Naive thymus-derived CD4-positive, alpha-beta T cell (primary cell): ENCODE data around the gene PDE5A. TPM values are rescaled to one million over a fixed set of nuclear protein-coding genes. Genes with fewer than 3 reads are reported as not detected.
A peak's percentile ranks its signal among the peaks of the same experiment; 100 is the strongest.

ENCODE experiments used
- ATAC-seq: fragments of 150-1000 bp; cut with Tn5 transposase; 2 replicates; pipeline ENCODE4 v1.10.0; 2021; ENCODE audit warnings: mild to moderate bottlenecking, moderate library complexity
- CTCF ChIA-PET: fragments of 350-600 bp; sonication (Branson Sonifier 250); formaldehyde crosslinking; loops from one replicate; lab custom pipeline; 2021; ENCODE audit warnings: antibody characterized with exemption; lab: Charles Lee
- POLR2A ChIA-PET: fragments of 350-600 bp; sonication (Branson Sonifier 250); formaldehyde crosslinking; loops from one replicate; lab custom pipeline; 2021; ENCODE audit warnings: antibody characterized with exemption, inconsistent platforms; lab: Charles Lee
- DNase-seq, 9 donors: peaks; one replicate each; pipeline versions ENCODE4 v3.0.0 to v3.0.0-alpha.2; 2020 to 2022; ENCODE audit warnings: mixed read lengths in 1 of 9
- H3K27ac ChIP-seq: one replicate; pipeline ENCODE4 v1.7.0; 2013; ENCODE audit warnings: mild to moderate bottlenecking, low read depth, low read length, moderate library complexity
- H3K27me3 ChIP-seq, 2 donors: one replicate each; pipeline ENCODE4 v1.7.0; 2013; ENCODE audit warnings: low read length in 2 of 2, mild to moderate bottlenecking in 2 of 2, moderate library complexity in 2 of 2; ENCODE audit not compliant: control insufficient read depth in 2 of 2, insufficient read depth in 2 of 2
- H3K36me3 ChIP-seq, 3 experiments: 1 replicate in 2 of 3; 2 replicates in 1 of 3; pipeline ENCODE4 v1.7.0; 2013; ENCODE audit warnings: low read length in 3 of 3, mild to moderate bottlenecking in 3 of 3, moderate library complexity in 1 of 3; ENCODE audit not compliant: insufficient read depth in 3 of 3, control insufficient read depth in 2 of 3
- H3K4me1 ChIP-seq, 2 donors: one replicate each; pipeline ENCODE4 v1.7.0; 2013; ENCODE audit warnings: low read length in 2 of 2, mild to moderate bottlenecking in 2 of 2, moderate library complexity in 1 of 2; ENCODE audit not compliant: control insufficient read depth in 2 of 2, insufficient read depth in 2 of 2
- H3K4me3 ChIP-seq: 2 replicates; pipeline ENCODE4 v1.7.0; 2013; ENCODE audit warnings: mild to moderate bottlenecking, low read length
- H3K9me3 ChIP-seq, 3 experiments: 1 replicate in 2 of 3; 2 replicates in 1 of 3; pipeline ENCODE4 v1.7.0; 2013; ENCODE audit warnings: low read length in 3 of 3; ENCODE audit not compliant: control insufficient read depth in 2 of 3
- H3K27ac Mint-ChIP-seq, 9 donors: one replicate each; pipeline ENCODE4 v1.8.0; 2020 to 2022; ENCODE audit warnings: mixed read lengths in 9 of 9, mild to moderate bottlenecking in 8 of 9, moderate library complexity in 5 of 9, inconsistent platforms in 2 of 9
- H3K27me3 Mint-ChIP-seq, 5 donors: one replicate each; pipeline ENCODE4 v1.8.0; 2021 to 2022; ENCODE audit warnings: mixed read lengths in 5 of 5, mild to moderate bottlenecking in 1 of 5
- H3K36me3 Mint-ChIP-seq, 5 donors: one replicate each; pipeline ENCODE4 v1.8.0; 2020 to 2022; ENCODE audit warnings: mixed read lengths in 5 of 5, mild to moderate bottlenecking in 3 of 5, inconsistent platforms in 1 of 5
- H3K4me1 Mint-ChIP-seq, 7 donors: one replicate each; pipeline ENCODE4 v1.8.0; 2020 to 2022; ENCODE audit warnings: mixed read lengths in 7 of 7, mild to moderate bottlenecking in 3 of 7, inconsistent platforms in 1 of 7
- H3K4me3 Mint-ChIP-seq, 10 donors: one replicate each; pipeline ENCODE4 v1.8.0; 2020 to 2022; ENCODE audit warnings: mild to moderate bottlenecking in 10 of 10, mixed read lengths in 10 of 10, moderate library complexity in 6 of 10, inconsistent platforms in 2 of 10
- H3K9me3 Mint-ChIP-seq, 11 donors: one replicate each; pipeline ENCODE4 v1.8.0; 2020 to 2022; ENCODE audit warnings: mixed read lengths in 11 of 11, mild to moderate bottlenecking in 4 of 11, inconsistent platforms in 1 of 11, moderate library complexity in 1 of 11
- intact Hi-C, 2 donors: fragments of 100-400 bp; cut with micrococcal nuclease; formaldehyde crosslinking; loops; one replicate each; pipeline ENCODE4 v1.15.1; 2023
- polyA plus RNA-seq, 2 donors: library from polyadenylated mRNA; unstranded; fragments of 300-500 nt; fragmentation: Illumina TruSeq; gene quantifications; one replicate each; pipeline ENCODE4 v1.2.3, GENCODE V29; 2021
- total RNA-seq, 6 experiments: library from RNA in 5 of 6; stranded (reverse) in 5 of 6; gene quantifications; 1 replicate in 5 of 6; 2 replicates in 1 of 6; pipeline ENCODE4 v1.2.3 and lab custom pipeline; 2021 to 2026

The PDE5A gene
- 1 to 10 TPM in 1 of 5 experiments, under 1 TPM in 4; 0.21 to 1.5 (median 0.65) TPM for total RNA-seq
- polyA plus RNA-seq, result 1 to 10 TPM in 1 of 2 donors, under 1 TPM in 1; 0.56 to 2.6 TPM
- total RNA-seq (lab: John Stamatoyannopoulos, UW), result 0.81 reads per million

DNA sequence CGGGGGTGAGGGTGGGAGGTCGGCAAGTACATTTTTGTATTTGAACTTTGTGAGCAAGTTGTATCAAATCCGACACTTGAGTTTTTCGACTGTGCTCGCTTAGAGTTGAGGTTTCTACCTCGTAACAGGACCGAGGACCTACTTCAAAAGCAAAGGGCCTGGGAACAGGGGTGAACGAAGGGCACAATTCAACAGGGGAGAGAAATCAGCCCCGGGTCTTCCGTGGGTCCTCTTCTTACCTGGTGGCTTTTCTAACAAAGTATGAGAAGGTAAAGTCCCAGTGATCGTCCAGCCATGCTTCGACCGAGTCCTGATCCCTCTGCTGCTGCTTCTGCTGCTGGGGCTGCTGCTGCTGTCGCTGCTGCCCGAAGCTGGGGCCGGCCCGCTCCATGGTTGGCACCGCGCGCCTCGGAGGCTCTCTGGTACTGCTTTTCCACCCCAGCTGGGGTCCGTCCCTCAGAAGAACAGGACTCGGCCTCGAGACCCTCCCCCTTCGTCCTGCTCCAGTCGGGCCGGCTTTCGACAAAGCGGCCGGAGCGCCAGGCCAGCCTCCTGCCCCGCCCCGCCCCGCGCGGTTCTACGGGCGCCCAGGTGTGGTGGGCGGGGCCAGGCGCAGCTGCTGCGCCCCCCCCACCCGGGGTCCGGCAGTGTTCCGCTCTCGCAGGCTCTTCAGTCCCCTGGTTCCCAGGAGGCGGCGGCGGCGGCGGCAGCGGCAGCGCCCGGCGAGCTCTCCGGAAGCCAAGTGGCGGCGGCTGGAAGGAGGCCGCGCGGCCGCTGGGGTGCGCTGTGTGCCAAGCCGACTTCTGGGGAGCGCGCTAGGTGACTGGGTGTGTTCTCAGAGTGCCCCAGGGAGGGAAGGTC is at the start of gene PDE5A:
Gene PDE5A (minus strand): TSS at position 524 of the 861 bp plus-strand sequence. CDS start 133 bp downstream, at position 391.
- H3K27ac ChIP-seq, result peak within 1 kb of the TSS; percentile 45
- Mint-ChIP-seq H3K27me3 (peaks cover 5 to 73% (median 11%) of the 10 kb centered on the region in 5 donors), H3K4me3 (peak within 1 kb of the TSS; percentile 91 to 97 (median 94)), H3K27ac (peak within 1 kb of the TSS; percentile 4 to 94 (median 71)), H3K4me1 (peaks cover 7 to 27% (median 23%) of the 10 kb centered on the region in 7 donors), H3K36me3 (no peaks in the 10 kb centered on the region), H3K9me3 (peaks cover 0 to 2% (median 0%) of the 10 kb centered on the region in 11 donors)
- peaks cover 6 to 7% of the 10 kb centered on the region in 2 donors for H3K4me1 ChIP-seq
- intact Hi-C loops, result loop anchor here (1.0 to 10.0 kb wide), 12 partner anchors 71 to 1566 kb away; partner anchors contain the start of gene USP53 (in 2 of the 2)
- DNase-seq (peak; percentile 51 to 81 (median 71)), ATAC-seq (peak; percentile 88)
- H3K36me3 ChIP-seq, result no peaks in the 10 kb centered on the region
- CTCF ChIA-PET, result interaction anchor here (0.6 to 1.9 kb wide), 7 partner anchors 12 to 329 kb away, joined by 3 to 7 read pairs (median 4); no protein-coding TSS in a partner anchor
- H3K4me3 ChIP-seq, result peak within 1 kb of the TSS; percentile 70
- POLR2A ChIA-PET, result interaction anchor here (0.5 to 2.1 kb wide), 2 partner anchors 330 to 416 kb away, joined by 3 to 4 read pairs; partner anchors contain the start of gene USP53
- no peaks in the 10 kb centered on the region for H3K27me3 ChIP-seq
- H3K9me3 ChIP-seq, result no peaks in the 10 kb centered on the region

DNA sequence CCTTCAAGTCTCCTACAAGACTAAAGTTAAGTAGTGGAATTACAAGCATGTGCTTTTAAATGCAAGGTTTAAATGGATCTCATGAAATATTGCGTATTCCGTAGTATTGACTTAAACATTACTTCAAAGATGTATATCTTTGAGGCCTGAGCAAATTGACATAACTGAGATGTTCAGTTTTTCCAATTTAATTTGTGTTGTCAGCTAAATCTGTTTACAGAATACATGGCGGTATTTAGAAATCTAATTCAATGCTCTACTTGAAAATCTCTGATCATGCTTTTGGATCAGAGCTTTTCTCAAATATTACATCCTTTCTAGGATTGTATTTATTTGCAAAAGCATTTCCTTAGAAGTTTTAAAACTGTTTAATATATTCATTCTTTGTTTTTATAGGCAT is 47.5 kb upstream of the PDE5A start:
- H3K9me3 Mint-ChIP-seq, result no peaks in the 10 kb centered on the region
- no peak overlapping the region for H3K27ac Mint-ChIP-seq
- ATAC-seq (no peak), DNase-seq (no peak)
- H3K27me3 Mint-ChIP-seq, result peaks cover 2 to 22% (median 6%) of the 10 kb centered on the region in 5 donors
- H3K4me3 ChIP-seq, result no peak overlapping the region
- no peaks in the 10 kb centered on the region for H3K4me1 Mint-ChIP-seq
- H3K27ac ChIP-seq, result no peak overlapping the region
- no peaks in the 10 kb centered on the region for H3K36me3 Mint-ChIP-seq
- no peaks in the 10 kb centered on the region for H3K9me3 ChIP-seq
- H3K36me3 ChIP-seq, result no peaks in the 10 kb centered on the region
- H3K4me3 Mint-ChIP-seq, result no peak overlapping the region
- H3K27me3 ChIP-seq, result no peaks in the 10 kb centered on the region
- POLR2A ChIA-PET, result no interaction called here
- H3K4me1 ChIP-seq, result no peaks in the 10 kb centered on the region
- CTCF ChIA-PET, result no interaction called here
- intact Hi-C loops, result no loop called here

- ATAC-seq (no peak), DNase-seq (no peak)
- H3K4me3 Mint-ChIP-seq, result no peak overlapping the region
- ChIA-PET POLR2A (no interaction called here), CTCF (no interaction called here)
- no peaks in the 10 kb centered on the region for H3K9me3 Mint-ChIP-seq
- H3K27ac Mint-ChIP-seq, result no peak overlapping the region
- Histone ChIP-seq H3K36me3 (no peaks in the 10 kb centered on the region), H3K27ac (no peak overlapping the region), H3K27me3 (no peaks in the 10 kb centered on the region), H3K4me3 (no peak overlapping the region), H3K9me3 (no peaks in the 10 kb centered on the region), H3K4me1 (no peaks in the 10 kb centered on the region)
- no peaks in the 10 kb centered on the region for H3K36me3 Mint-ChIP-seq
- H3K4me1 Mint-ChIP-seq, result no peaks in the 10 kb centered on the region
- intact Hi-C loops, result no loop called here
- H3K27me3 Mint-ChIP-seq, result peaks cover 0 to 18% (median 6%) of the 10 kb centered on the region in 5 donors
Measured at GRCh38 chr4:119675391-119675790, 46.8 kb upstream of the PDE5A start.

DNA sequence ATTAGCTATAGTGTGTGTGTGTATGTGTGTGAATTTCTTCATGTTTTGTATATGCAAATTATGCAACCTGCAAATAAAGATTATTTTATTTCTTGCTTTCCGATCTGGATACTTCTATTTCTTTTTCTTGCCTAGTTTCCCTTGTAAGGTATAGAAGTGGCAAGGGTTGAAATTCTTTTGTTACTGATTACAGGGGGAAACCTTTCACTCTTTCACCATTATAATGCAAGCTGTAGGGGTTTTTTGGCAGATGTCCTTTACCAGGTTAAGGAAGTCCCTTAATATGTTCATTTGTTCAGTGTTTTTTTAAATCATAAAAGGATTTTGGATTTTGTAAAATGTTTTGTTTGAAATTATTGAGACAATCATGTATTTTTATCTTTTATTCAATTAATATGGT is 44.3 kb upstream of the PDE5A start:
- intact Hi-C loops, result no loop called here
- Histone ChIP-seq H3K36me3 (no peaks in the 10 kb centered on the region), H3K27me3 (no peaks in the 10 kb centered on the region), H3K9me3 (no peaks in the 10 kb centered on the region), H3K4me3 (no peak overlapping the region), H3K27ac (no peak overlapping the region), H3K4me1 (no peaks in the 10 kb centered on the region)
- no peak for ATAC-seq
- no peaks in the 10 kb centered on the region for H3K36me3 Mint-ChIP-seq
- H3K4me1 Mint-ChIP-seq, result peaks cover 0 to 1% (median 0%) of the 10 kb centered on the region in 7 donors
- no peak for DNase-seq
- POLR2A ChIA-PET, result no interaction called here
- no peaks in the 10 kb centered on the region for H3K9me3 Mint-ChIP-seq
- no peak overlapping the region for H3K4me3 Mint-ChIP-seq
- no peak overlapping the region for H3K27ac Mint-ChIP-seq
- peaks cover 2 to 19% (median 5%) of the 10 kb centered on the region in 5 donors for H3K27me3 Mint-ChIP-seq
- CTCF ChIA-PET, result no interaction called here

- H3K36me3 Mint-ChIP-seq, result no peaks in the 10 kb centered on the region
- Histone ChIP-seq H3K27ac (no peak overlapping the region), H3K9me3 (no peaks in the 10 kb centered on the region), H3K36me3 (no peaks in the 10 kb centered on the region), H3K4me1 (no peaks in the 10 kb centered on the region), H3K27me3 (no peaks in the 10 kb centered on the region), H3K4me3 (no peak overlapping the region)
- ATAC-seq (no peak), DNase-seq (no peak)
- CTCF ChIA-PET, result no interaction called here
- no peak overlapping the region for H3K27ac Mint-ChIP-seq
- peaks cover 0 to 1% (median 0%) of the 10 kb centered on the region in 7 donors for H3K4me1 Mint-ChIP-seq
- POLR2A ChIA-PET, result no interaction called here
- H3K27me3 Mint-ChIP-seq, result peaks cover 2 to 19% (median 5%) of the 10 kb centered on the region in 5 donors
- no peaks in the 10 kb centered on the region for H3K9me3 Mint-ChIP-seq
- intact Hi-C loops, result no loop called here
- no peak overlapping the region for H3K4me3 Mint-ChIP-seq
Measured at GRCh38 chr4:119672086-119672485, 43.5 kb upstream of the PDE5A start.

GRCh38 chr4:119671205-119671604 is 42.6 kb upstream of the PDE5A start:
- POLR2A ChIA-PET, result no interaction called here
- Mint-ChIP-seq H3K4me3 (no peak overlapping the region), H3K9me3 (no peaks in the 10 kb centered on the region), H3K4me1 (peaks cover 0 to 1% (median 0%) of the 10 kb centered on the region in 7 donors), H3K27me3 (peaks cover 4 to 19% (median 7%) of the 10 kb centered on the region in 5 donors), H3K36me3 (no peaks in the 10 kb centered on the region), H3K27ac (no peak overlapping the region)
- Histone ChIP-seq H3K36me3 (no peaks in the 10 kb centered on the region), H3K4me3 (no peak overlapping the region), H3K9me3 (no peaks in the 10 kb centered on the region), H3K27me3 (no peaks in the 10 kb centered on the region), H3K4me1 (no peaks in the 10 kb centered on the region), H3K27ac (no peak overlapping the region)
- ATAC-seq (no peak), DNase-seq (no peak)
- intact Hi-C loops, result no loop called here
- CTCF ChIA-PET, result no interaction called here
